AG09319 (cell line): ENCODE data around the gene TTC28.

Source experiments
- DNase-seq: peaks from one replicate; pipeline ENCODE4 v3.0.0-alpha.2; 2010; ENCODE audit warnings: low read depth; ENCODE audit errors: extremely low read depth
- CTCF ChIP-seq: IDR thresholded peaks from 2 replicates; pipeline ENCODE4 v1.5.1; 2011; ENCODE audit warnings: low read depth, mild to moderate bottlenecking, inconsistent platforms, low read length, moderate library complexity

TTC28 gene

DNA sequence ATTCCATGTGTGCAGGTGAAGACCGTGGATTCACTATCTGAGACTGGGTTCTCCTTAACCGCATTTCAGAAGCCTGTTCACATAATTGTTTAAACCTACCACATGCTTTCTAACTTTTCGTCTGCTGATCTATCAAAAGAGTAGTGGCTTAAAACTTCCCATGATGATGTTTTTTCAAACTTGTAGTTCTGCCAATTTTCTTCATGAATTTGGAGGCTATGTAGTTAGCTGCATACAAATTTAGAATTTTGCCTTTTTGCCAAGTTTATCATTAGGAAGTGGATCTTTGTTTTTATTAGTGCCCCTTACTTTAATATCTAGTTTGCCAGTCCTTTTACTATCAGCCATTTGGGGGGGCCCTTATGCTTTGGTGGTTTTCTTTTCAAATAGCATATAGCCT, 703.1 kb downstream of the TTC28 start:
- TF ChIP-seq CTCF, result no peak

DNA sequence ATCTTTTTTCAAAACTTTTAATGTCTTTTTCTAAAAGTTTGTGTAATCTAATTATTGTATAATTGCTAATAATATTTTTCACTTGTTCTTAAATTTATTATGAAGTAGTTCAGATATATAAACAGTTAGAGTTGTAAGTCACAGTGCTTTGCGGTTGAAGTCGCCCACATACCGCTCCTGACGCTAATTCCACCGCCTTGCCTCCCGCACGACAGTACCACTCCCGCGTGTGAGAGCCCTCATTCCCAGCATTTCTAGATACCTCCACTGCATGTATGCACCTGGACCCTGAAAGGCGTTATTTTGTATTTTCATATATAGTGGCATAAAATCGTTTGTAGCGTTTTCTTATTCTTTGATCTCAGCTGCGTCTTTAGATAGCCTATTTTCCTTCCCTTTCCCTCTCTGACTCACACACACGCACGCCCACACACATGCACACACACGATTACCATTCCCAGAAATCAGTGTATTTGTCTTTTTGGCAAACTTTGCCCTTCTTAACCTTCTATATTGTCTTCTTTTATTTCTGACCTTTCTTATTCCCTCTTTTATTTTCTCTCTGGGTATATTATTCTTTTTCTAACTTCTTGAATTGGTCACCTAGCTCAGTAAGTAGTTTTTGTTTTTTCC, 704.1 kb downstream of the TTC28 start:
- no peak for TF ChIP-seq CTCF
- DNase-seq, result no peak

More for the DNA sequence above, 703.1 kb downstream of the TTC28 start:
- no peak for DNase-seq

DNA sequence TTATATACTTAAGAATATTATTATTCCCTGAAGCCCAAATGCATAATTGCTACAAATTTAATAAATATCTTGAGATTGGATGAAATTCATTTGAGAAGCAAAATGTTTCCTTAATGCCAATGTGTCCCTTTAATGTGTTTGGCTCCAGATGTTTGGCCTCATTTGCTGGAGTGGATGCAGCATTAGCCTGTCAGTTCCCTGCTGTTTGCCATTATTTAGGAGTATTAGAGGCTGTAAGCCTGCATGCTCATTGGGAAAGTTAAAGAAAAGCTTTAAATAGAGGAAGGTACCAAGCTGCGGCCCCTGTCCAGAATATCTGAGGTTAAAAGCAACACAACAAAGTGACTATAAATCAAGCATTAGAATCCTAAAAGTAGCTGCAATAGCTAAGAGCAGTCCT, 705.8 kb downstream of the TTC28 start:
- no peak for DNase-seq
- TF ChIP-seq CTCF, result no peak

DNA sequence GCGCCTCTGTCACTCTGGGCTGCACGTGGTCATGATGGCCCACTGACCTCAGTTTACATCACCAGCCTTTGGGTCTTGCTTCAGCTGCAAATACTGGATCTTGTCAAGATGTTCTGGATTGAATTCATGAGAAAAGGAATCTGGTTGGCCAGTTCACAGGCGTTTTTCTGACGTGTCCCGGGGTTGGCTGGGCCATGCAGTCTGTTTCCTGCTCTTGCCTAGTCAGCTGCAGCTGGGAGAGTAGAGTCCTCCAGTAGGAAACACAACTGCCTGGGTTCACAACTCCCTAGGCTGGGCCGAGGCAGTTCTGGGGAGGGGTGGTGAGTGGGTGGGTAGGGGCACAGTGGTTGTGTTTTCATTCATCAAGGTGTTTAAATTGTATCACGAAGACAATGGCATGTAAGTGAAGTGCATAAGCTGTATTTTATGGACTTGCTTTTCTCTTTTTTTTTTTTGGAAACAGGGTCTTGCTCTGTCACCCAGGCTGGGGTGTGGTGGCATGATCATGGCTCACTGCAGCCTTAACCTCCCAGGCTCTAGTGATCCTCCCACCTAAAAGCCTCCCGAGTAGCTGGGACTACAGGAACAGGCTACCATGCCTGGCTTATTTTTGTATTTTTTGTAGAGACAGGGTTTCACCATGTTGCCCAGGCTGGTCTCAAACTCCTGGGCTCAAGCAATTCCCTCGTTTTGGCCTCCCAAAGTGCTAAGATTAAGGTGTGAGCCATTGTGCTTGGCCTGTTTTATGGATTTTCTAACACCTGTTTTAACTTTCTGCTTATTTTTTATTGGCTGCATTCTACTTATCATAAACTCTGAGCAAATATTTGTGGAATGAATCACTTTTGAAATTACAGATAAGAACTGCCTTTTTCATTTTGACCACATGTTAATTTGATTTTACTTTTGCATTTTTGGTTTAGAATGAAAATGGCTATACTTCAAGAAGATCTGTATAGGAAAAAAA, 706.6 kb downstream of the TTC28 start:
- no peak for DNase-seq
- TF ChIP-seq CTCF, result no peak

DNA sequence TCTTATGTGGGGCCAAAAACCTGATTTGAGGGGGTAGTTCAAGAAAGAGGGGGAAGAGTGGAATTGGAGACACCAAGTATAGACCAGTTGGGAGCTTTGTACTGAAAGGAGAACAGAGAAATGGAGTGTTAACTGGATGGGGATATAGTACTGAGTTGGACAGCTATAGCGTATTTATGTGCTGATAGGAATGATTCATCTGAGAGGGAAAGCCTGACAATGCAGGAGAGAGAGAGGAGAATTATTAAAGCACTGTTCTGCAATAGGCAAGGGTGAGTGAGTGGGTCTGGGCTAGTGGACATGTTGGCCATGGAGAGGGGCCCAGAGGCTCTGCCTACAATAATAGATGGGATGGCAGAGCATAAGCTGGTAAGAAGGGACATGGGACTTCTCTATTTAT, 707.7 kb downstream of the TTC28 start:
- no peak for TF ChIP-seq CTCF
- DNase-seq, result no peak

GRCh38 chr22:27970596-27971220, 708.9 kb downstream of the TTC28 start:
- DNase-seq, result no peak
- no peak for TF ChIP-seq CTCF
